GM12891 (cell line): ENCODE data around the gene GRAMD2B.
A peak's percentile ranks its signal among the peaks of the same experiment; 100 is the strongest.
"Not testable (repeated sequence)": the region's sequence is repeated elsewhere in the genome, so short reads cannot be mapped to it uniquely, and the experiment has no call there.

Experiments used
- DNase-seq: peaks from one replicate; pipeline ENCODE4 v3.0.0; 2011; ENCODE audit warnings: low spot score; ENCODE audit not compliant: insufficient read length
- FAIRE-seq: peaks from 2 replicates; lab custom pipeline; 2011; peaks lifted over from hg19 to GRCh38; lab: Jason Lieb, UNC
- PAX5 ChIP-seq: IDR thresholded peaks from 2 replicates; pipeline ENCODE4 v1.6.1; 2011; ENCODE audit warnings: low read length, moderate library complexity, mild to moderate bottlenecking; ENCODE audit not compliant: insufficient read depth, severe bottlenecking
- POLR2A ChIP-seq: IDR thresholded peaks from 2 replicates; pipeline ENCODE4 v1.6.1; 2011; ENCODE audit warnings: low read depth, low read length, control low read depth
- POLR2AphosphoS5 ChIP-seq: IDR thresholded peaks from 2 replicates; pipeline ENCODE4 v1.6.1; 2011; ENCODE audit warnings: low read depth, low read length, control low read depth
- POU2F2 ChIP-seq: IDR thresholded peaks from 2 replicates; pipeline ENCODE4 v1.6.1; 2011; ENCODE audit warnings: low read depth, mild to moderate bottlenecking, control low read depth, low read length, moderate library complexity
- SPI1 ChIP-seq: IDR thresholded peaks from 2 replicates; pipeline ENCODE4 v1.6.1; 2011; ENCODE audit warnings: low read depth, low read length, control low read depth
- TAF1 ChIP-seq: IDR thresholded peaks from 2 replicates; pipeline ENCODE4 v1.6.1; 2011; ENCODE audit warnings: low read depth, low read length, control low read depth

The GRAMD2B gene

GRCh38 chr5:126389179-126389578 lies 34.0 kb upstream of the GRAMD2B start:
- TF ChIP-seq TAF1: no peak
- TF ChIP-seq POLR2AphosphoS5: no peak
- no peak for TF ChIP-seq POLR2A
- no peak for TF ChIP-seq PAX5
- no peak for TF ChIP-seq SPI1
- TF ChIP-seq POU2F2: no peak
- FAIRE-seq (no peak), DNase-seq (no peak)

GRCh38 chr5:126390051-126390450 lies 33.2 kb upstream of the GRAMD2B start:
- FAIRE-seq (no peak), DNase-seq (no peak)
- TF ChIP-seq POU2F2 (no peak), PAX5 (no peak), POLR2A (no peak)

GRCh38 chr5:126391386-126391785 lies 31.8 kb upstream of the GRAMD2B start:
- no peak for FAIRE-seq
- TF ChIP-seq SPI1 (no peak), POLR2AphosphoS5 (no peak), PAX5 (no peak), TAF1 (no peak), POLR2A (no peak), POU2F2 (no peak)
- no peak for DNase-seq

- FAIRE-seq (no peak), DNase-seq (no peak)
Measured at GRCh38 chr5:126394211-126394788, 28.9 kb upstream of the GRAMD2B start.

GRCh38 chr5:126395198-126395597 lies 28.0 kb upstream of the GRAMD2B start:
- no peak for FAIRE-seq
- DNase-seq: no peak
- TF ChIP-seq SPI1 (no peak), POU2F2 (no peak), TAF1 (no peak), PAX5 (no peak), POLR2AphosphoS5 (no peak), POLR2A (no peak)

More at GRCh38 chr5:126394211-126394788, 28.9 kb upstream of the GRAMD2B start:
- TF ChIP-seq PAX5: no peak
- TF ChIP-seq POLR2A: no peak
- no peak for TF ChIP-seq TAF1
- no peak for TF ChIP-seq SPI1
- no peak for TF ChIP-seq POU2F2
- no peak for TF ChIP-seq POLR2AphosphoS5

GRCh38 chr5:126395605-126396004 lies 27.6 kb upstream of the GRAMD2B start:
- DNase-seq: no peak
- no peak for TF ChIP-seq POLR2A
- no peak for TF ChIP-seq SPI1
- no peak for TF ChIP-seq POLR2AphosphoS5
- no peak for TF ChIP-seq POU2F2
- no peak for TF ChIP-seq TAF1
- TF ChIP-seq PAX5: no peak
- FAIRE-seq: peak; percentile 5

GRCh38 chr5:126396721-126397120 lies 26.5 kb upstream of the GRAMD2B start:
- not testable (repeated sequence) for DNase-seq
- peak; percentile 62 for FAIRE-seq

GRCh38 chr5:126398791-126399190 lies 24.4 kb upstream of the GRAMD2B start:
- no peak for TF ChIP-seq PAX5
- no peak for TF ChIP-seq TAF1
- no peak for TF ChIP-seq POU2F2
- TF ChIP-seq POLR2AphosphoS5: no peak
- no peak for TF ChIP-seq POLR2A
- no peak for TF ChIP-seq SPI1
- no peak for FAIRE-seq
- DNase-seq: no peak

GRCh38 chr5:126400621-126401251 lies 22.5 kb upstream of the GRAMD2B start:
- no peak for FAIRE-seq
- no peak for DNase-seq
- no peak for TF ChIP-seq POLR2A
- no peak for TF ChIP-seq POLR2AphosphoS5
- TF ChIP-seq POU2F2: no peak
- TF ChIP-seq SPI1: no peak
- no peak for TF ChIP-seq TAF1
- TF ChIP-seq PAX5: no peak
